MCF 10A (cell line): ENCODE data around the gene ZNF18. TPM values are rescaled to one million over a fixed set of nuclear protein-coding genes. Genes with fewer than 3 reads are reported as not detected.
A peak's percentile ranks its signal among the peaks of the same experiment; 100 is the strongest.

Experiments
- BruUV-seq: library from RNA; stranded (reverse); fragments of 400-500 nt; replicated peaks from 2 replicates; lab custom pipeline; 2021; lab: Mats Ljungman, UMichigan
- CTCF ChIA-PET: fragments of 300-600 bp; sonication (Branson Sonifier 250); formaldehyde crosslinking; extraction: SDS; loops from one replicate; lab custom pipeline; 2021; ENCODE audit warnings: antibody characterized with exemption, inconsistent platforms; lab: Yijun Ruan, JAX
- POLR2A ChIA-PET: fragments of 300-600, 350-650 bp; sonication (Branson Sonifier 250); formaldehyde crosslinking; extraction: SDS; loops from one replicate; lab custom pipeline; 2020; ENCODE audit warnings: antibody characterized with exemption, inconsistent platforms; lab: Yijun Ruan, JAX
- DNase-seq: peaks from one replicate; pipeline ENCODE4 v3.0.0-alpha.2; 2018; ENCODE audit not compliant: unreplicated experiment
- H3K27ac Mint-ChIP-seq: one replicate; pipeline ENCODE4 v1.8.0; 2022; ENCODE audit warnings: mild to moderate bottlenecking, low read depth, mixed read lengths; ENCODE audit not compliant: unreplicated experiment
- H3K27me3 Mint-ChIP-seq: one replicate; pipeline ENCODE4 v1.8.0; 2022; ENCODE audit warnings: mixed read lengths; ENCODE audit not compliant: insufficient read depth, unreplicated experiment
- H3K36me3 Mint-ChIP-seq: one replicate; pipeline ENCODE4 v1.8.0; 2022; ENCODE audit warnings: mild to moderate bottlenecking, moderate library complexity, mixed read lengths; ENCODE audit not compliant: insufficient read depth, unreplicated experiment
- H3K4me1 Mint-ChIP-seq: one replicate; pipeline ENCODE4 v1.8.0; 2022; ENCODE audit warnings: mixed read lengths; ENCODE audit not compliant: insufficient read depth, unreplicated experiment
- H3K4me3 Mint-ChIP-seq: one replicate; pipeline ENCODE4 v1.8.0; 2022; ENCODE audit warnings: mild to moderate bottlenecking, moderate library complexity, mixed read lengths; ENCODE audit not compliant: unreplicated experiment
- H3K9me3 Mint-ChIP-seq: one replicate; pipeline ENCODE4 v1.8.0; 2022; ENCODE audit warnings: mixed read lengths; ENCODE audit not compliant: unreplicated experiment
- intact Hi-C: fragments of 100-400 bp; cut with micrococcal nuclease; formaldehyde crosslinking; loops from 2 replicates; pipeline ENCODE4 v1.14.1; 2022
- total RNA-seq: library from RNA; stranded (reverse); gene quantifications from 2 replicates; pipeline ENCODE4 v1.2.3, GENCODE V29; 2022
- TF ChIP-seq, protein P1 (sequence below): fragments of 200-600 bp; IDR thresholded peaks from one replicate; pipeline ENCODE4 v1.8.0; 2022; ENCODE audit warnings: antibody characterized with exemption, mild to moderate bottlenecking; ENCODE audit not compliant: unreplicated experiment

Gene ZNF18
- total RNA-seq, 1 experiment from 2014 or later: 7.3 TPM

DNA sequence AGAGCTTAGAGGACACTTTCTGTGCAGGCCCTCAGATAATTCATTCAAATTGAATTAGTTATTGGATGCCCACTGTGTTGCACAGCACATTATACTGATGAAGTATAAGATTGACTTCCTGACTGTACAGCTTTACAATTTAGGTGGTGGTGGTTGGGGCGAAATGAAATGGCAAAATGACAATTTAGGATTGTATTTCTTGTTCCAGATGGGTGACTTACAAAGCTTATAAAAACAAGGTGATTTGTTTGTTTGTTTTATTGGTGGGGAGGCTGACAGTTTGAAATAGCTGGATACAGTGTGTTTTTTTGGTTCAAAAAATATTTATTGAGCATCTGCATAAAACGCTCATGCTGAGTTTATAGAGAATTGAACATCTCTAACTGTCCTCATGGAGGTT is 25.0 kb upstream of the ZNF18 start:
- ChIA-PET CTCF (interaction anchor here (0.7 to 1.5 kb wide), 6 partner anchors 9 to 1328 kb away, joined by 3 to 6 read pairs (median 4); partner anchors contain the start of gene ZNF18), POLR2A (interaction anchor here (0.6 to 7.9 kb wide), 10 partner anchors 8 to 1319 kb away, joined by 3 to 184 read pairs (median 3); partner anchors contain the start of gene ZNF18)
- Mint-ChIP-seq H3K4me3 (peak overlapping the region; percentile 73), H3K27ac (peak overlapping the region; percentile 66), H3K36me3 (peaks cover 7% of the 10 kb centered on the region), H3K27me3 (no peaks in the 10 kb centered on the region), H3K9me3 (no peaks in the 10 kb centered on the region), H3K4me1 (peaks cover 33% of the 10 kb centered on the region)
- no TSS peak for BruUV-seq
- TF ChIP-seq, protein P1, sequence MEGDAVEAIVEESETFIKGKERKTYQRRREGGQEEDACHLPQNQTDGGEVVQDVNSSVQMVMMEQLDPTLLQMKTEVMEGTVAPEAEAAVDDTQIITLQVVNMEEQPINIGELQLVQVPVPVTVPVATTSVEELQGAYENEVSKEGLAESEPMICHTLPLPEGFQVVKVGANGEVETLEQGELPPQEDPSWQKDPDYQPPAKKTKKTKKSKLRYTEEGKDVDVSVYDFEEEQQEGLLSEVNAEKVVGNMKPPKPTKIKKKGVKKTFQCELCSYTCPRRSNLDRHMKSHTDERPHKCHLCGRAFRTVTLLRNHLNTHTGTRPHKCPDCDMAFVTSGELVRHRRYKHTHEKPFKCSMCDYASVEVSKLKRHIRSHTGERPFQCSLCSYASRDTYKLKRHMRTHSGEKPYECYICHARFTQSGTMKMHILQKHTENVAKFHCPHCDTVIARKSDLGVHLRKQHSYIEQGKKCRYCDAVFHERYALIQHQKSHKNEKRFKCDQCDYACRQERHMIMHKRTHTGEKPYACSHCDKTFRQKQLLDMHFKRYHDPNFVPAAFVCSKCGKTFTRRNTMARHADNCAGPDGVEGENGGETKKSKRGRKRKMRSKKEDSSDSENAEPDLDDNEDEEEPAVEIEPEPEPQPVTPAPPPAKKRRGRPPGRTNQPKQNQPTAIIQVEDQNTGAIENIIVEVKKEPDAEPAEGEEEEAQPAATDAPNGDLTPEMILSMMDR: no peak
- DNase-seq: no peak
- intact Hi-C loops: loop anchor here (5.0 kb wide), 1 partner anchor 95 kb away; no protein-coding TSS in a partner anchor

DNA sequence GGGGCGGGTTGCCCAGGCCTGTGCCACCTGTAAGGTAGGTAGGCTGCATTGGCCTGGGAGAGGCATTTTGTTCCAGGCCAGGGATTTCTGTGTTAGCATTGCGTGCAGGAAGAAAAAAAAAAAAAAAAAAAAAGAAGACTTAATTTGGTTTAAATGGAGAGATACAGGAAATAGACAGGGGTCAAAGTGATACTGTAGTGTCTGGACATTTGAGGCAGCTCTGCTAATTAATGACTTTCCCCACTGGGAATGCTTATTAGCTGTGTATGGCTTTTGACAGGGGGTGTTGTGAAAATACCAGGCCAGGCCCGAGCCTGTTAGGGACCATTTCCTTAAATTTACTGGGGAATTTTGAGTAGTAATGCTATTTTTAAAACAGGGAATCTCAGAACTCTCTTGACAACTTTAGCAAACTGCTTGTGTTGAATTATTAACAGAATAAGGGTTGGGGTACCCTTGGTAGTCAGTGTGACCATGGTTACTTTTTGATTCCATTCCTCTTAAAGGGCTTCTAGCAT is 24.4 kb upstream of the ZNF18 start:
- H3K4me1 Mint-ChIP-seq: peaks cover 33% of the 10 kb centered on the region
- intact Hi-C loops: loop anchor here (5.0 kb wide), 1 partner anchor 96 kb away; no protein-coding TSS in a partner anchor

DNA sequence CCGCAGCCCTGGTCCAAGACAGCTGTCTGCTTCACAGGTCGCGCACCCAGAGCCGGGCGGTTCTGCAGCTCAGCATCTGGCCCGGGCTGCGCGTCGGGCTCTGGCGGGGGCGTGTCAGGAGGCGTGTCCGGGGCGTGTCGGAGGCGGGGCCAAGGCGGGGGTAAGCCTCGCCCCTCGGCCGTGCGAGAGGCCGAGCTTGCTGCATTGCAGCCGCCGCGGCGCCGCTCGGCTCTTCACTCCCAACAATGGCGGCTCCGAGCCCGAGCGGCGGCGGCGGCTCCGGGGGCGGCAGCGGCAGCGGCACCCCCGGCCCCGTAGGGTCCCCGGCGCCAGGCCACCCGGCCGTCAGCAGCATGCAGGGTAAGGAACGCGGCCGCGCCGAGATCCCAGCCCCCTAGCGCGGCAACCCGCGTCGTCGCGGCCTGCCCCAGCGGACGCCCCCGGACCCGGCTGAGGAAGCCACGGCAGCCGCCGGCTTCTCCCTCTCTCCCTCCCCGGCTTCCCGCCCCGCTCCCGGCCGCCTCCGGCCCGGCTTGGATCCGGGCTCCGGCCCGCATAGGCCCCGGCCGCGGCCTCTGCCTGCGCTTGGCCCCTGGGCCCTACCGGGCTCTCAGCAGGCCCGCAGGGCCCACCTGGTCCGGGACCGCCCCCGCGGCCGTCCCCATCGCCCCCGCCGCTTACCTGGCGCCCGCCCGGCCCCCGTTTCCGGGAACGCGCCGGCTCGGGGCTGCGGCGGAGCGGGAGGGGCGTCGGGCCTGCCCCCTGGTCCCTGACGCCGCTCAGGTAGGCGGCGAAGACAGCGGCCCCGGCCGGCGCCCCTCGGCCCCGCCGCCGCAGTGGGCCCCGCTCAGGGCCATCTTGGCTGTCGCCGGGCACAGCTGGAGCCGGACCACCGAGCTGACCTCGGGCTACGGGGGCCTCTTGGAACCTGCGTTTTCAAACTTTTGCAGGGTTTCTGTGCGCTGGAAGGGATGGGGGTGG is 23.7 kb upstream of the ZNF18 start, which contains the start of gene MAP2K4:
TSS of gene MAP2K4 (plus strand) at position 236 of the 981 bp plus-strand sequence. CDS start at position 246, 10 bp downstream.
- intact Hi-C loops: loop anchor here (5.0 kb wide), 1 partner anchor 96 kb away; no protein-coding TSS in a partner anchor
- peak; percentile 86 for DNase-seq
- Mint-ChIP-seq H3K4me3 (peak within 1 kb of the TSS; percentile 73), H3K4me1 (peaks cover 29% of the 10 kb centered on the region), H3K36me3 (peaks cover 7% of the 10 kb centered on the region), H3K9me3 (no peaks in the 10 kb centered on the region), H3K27ac (peak within 1 kb of the TSS; percentile 66), H3K27me3 (no peaks in the 10 kb centered on the region)
- no TSS peak for BruUV-seq
- CTCF ChIA-PET: interaction anchor here (0.6 to 1.5 kb wide), 9 partner anchors 9 to 876 kb away, joined by 3 to 6 read pairs (median 4); partner anchors contain the start of gene ZNF18
- TF ChIP-seq, protein P1: no peak
- POLR2A ChIA-PET: interaction anchor here (0.6 to 7.9 kb wide), 25 partner anchors 9 to 1115 kb away, joined by 3 to 184 read pairs (median 4); partner anchors contain the start of gene ZNF18

More for the DNA sequence above, 24.4 kb upstream of the ZNF18 start:
- no peaks in the 10 kb centered on the region for H3K9me3 Mint-ChIP-seq
- H3K36me3 Mint-ChIP-seq: peaks cover 7% of the 10 kb centered on the region
- H3K4me3 Mint-ChIP-seq: peak overlapping the region; percentile 73
- BruUV-seq: no TSS peak
- peak overlapping the region; percentile 66 for H3K27ac Mint-ChIP-seq
- no peaks in the 10 kb centered on the region for H3K27me3 Mint-ChIP-seq
- CTCF ChIA-PET: interaction anchor here (0.6 to 1.5 kb wide), 6 partner anchors 10 to 98 kb away, joined by 3 to 6 read pairs (median 4); partner anchors contain the start of gene ZNF18
- POLR2A ChIA-PET: interaction anchor here (0.6 to 7.9 kb wide), 10 partner anchors 8 to 1318 kb away, joined by 3 to 184 read pairs (median 4); partner anchors contain the start of gene ZNF18
- no peak for DNase-seq
- TF ChIP-seq, protein P1: no peak
